Esophagus (tissue), 2 donors: ENCODE results near the gene CREB5. TPM values are rescaled to one million over a fixed set of nuclear protein-coding genes. Genes with fewer than 3 reads are reported as not detected.

Experiments used
- H3K27ac ChIP-seq, 2 donors: one replicate each; pipeline ENCODE4 v1.5.1; 2013; ENCODE audit warnings: low read depth in 2 of 2, mild to moderate bottlenecking in 2 of 2, inconsistent platforms in 1 of 2, low read length in 1 of 2, moderate library complexity in 1 of 2
- H3K27me3 ChIP-seq, 2 donors: one replicate each; pipeline ENCODE4 v1.6.1; 2013; ENCODE audit warnings: low read length in 2 of 2, control low read depth in 1 of 2, mild to moderate bottlenecking in 1 of 2; ENCODE audit not compliant: insufficient read depth in 2 of 2, control insufficient read depth in 1 of 2
- H3K36me3 ChIP-seq, 2 donors: one replicate each; pipeline ENCODE4 v1.6.1; 2013; ENCODE audit warnings: low read length in 1 of 2; ENCODE audit not compliant: control insufficient read depth in 2 of 2, insufficient read depth in 2 of 2
- H3K4me1 ChIP-seq, 2 donors: one replicate each; pipeline ENCODE4 v1.6.1; 2013; ENCODE audit warnings: low read length in 1 of 2; ENCODE audit not compliant: control insufficient read depth in 2 of 2, insufficient read depth in 2 of 2
- H3K4me3 ChIP-seq, 2 donors: one replicate each; pipeline ENCODE4 v1.5.1; 2013; ENCODE audit warnings: low read length in 2 of 2, mild to moderate bottlenecking in 2 of 2, low read depth in 1 of 2, moderate library complexity in 1 of 2
- H3K9me3 ChIP-seq, 2 donors: one replicate each; pipeline ENCODE4 v1.6.1; 2013; ENCODE audit warnings: mild to moderate bottlenecking in 2 of 2, low read depth in 1 of 2, low read length in 1 of 2, moderate library complexity in 1 of 2; ENCODE audit not compliant: control insufficient read depth in 2 of 2, insufficient read depth in 1 of 2
- WGBS, 2 donors: extraction: QIAGEN DNeasy Blood & Tissue Kit; methylation state at CpG; one replicate each; pipeline ENCODE4 v1.1.7; 2013; 5-methylcytosine and 5-hydroxymethylcytosine counted together
- polyA plus RNA-seq, 2 donors: library from polyadenylated mRNA; stranded (reverse); fragments of 200-250 nt; gene quantifications; one replicate each; pipeline ENCODE4 v1.2.3, GENCODE V29; 2013
- donor health status: healthy with polysubstance abuse.
- donor health status: Bipolar disorder and iron deficiency.

The CREB5 gene
- polyA plus RNA-seq, 2 donors, result 0.67 to 1.2 TPM

GRCh38 chr7:28573059-28573553, 160.8 kb downstream of the CREB5 start:
- no peak overlapping the region for H3K4me3 ChIP-seq
- WGBS, 2 donors, result 26 to 40% methylated on average over 6 of the region's 6 CpGs
- H3K4me1 ChIP-seq, result peaks cover 0 to 3% of the 10 kb centered on the region in 2 donors
- no peak overlapping the region for H3K27ac ChIP-seq
- no peaks in the 10 kb centered on the region for H3K36me3 ChIP-seq
- H3K9me3 ChIP-seq, result no peaks in the 10 kb centered on the region
- no peaks in the 10 kb centered on the region for H3K27me3 ChIP-seq

GRCh38 chr7:28573651-28574301, 161.5 kb downstream of the CREB5 start:
- Histone ChIP-seq H3K36me3 (no peaks in the 10 kb centered on the region), H3K4me1 (peaks cover 0 to 3% of the 10 kb centered on the region in 2 donors), H3K9me3 (no peaks in the 10 kb centered on the region), H3K4me3 (no peak overlapping the region), H3K27me3 (no peaks in the 10 kb centered on the region), H3K27ac (no peak overlapping the region)
- WGBS, 2 donors, result 38 to 43% methylated on average over 6 of the region's 6 CpGs

- H3K4me1 ChIP-seq, result peaks cover 0 to 3% of the 10 kb centered on the region in 2 donors
- H3K4me3 ChIP-seq, result no peak overlapping the region
- WGBS, 2 donors, result 89 to 93% methylated on average over 5 of the region's 5 CpGs
- H3K9me3 ChIP-seq, result no peaks in the 10 kb centered on the region
- no peaks in the 10 kb centered on the region for H3K27me3 ChIP-seq
- H3K36me3 ChIP-seq, result no peaks in the 10 kb centered on the region
- no peak overlapping the region for H3K27ac ChIP-seq
Observed at GRCh38 chr7:28575241-28575643, 162.9 kb downstream of the CREB5 start.

- Histone ChIP-seq H3K36me3 (no peaks in the 10 kb centered on the region), H3K27me3 (no peaks in the 10 kb centered on the region), H3K9me3 (peaks cover 0 to 2% of the 10 kb centered on the region in 2 donors), H3K4me3 (no peak overlapping the region), H3K27ac (no peak overlapping the region), H3K4me1 (peaks cover 0 to 3% of the 10 kb centered on the region in 2 donors)
Observed at GRCh38 chr7:28576656-28577055, 164.3 kb downstream of the CREB5 start.

GRCh38 chr7:28579571-28579970, 167.3 kb downstream of the CREB5 start:
- WGBS, 2 donors, result 84 to 91% methylated on average over 3 of the region's 3 CpGs
- H3K27ac ChIP-seq, result no peak overlapping the region
- H3K36me3 ChIP-seq, result no peaks in the 10 kb centered on the region
- H3K4me1 ChIP-seq, result no peaks in the 10 kb centered on the region
- no peaks in the 10 kb centered on the region for H3K27me3 ChIP-seq
- H3K9me3 ChIP-seq, result peaks cover 0 to 2% of the 10 kb centered on the region in 2 donors
- no peak overlapping the region for H3K4me3 ChIP-seq

- Histone ChIP-seq H3K4me1 (no peaks in the 10 kb centered on the region), H3K36me3 (no peaks in the 10 kb centered on the region), H3K27ac (no peak overlapping the region), H3K27me3 (no peaks in the 10 kb centered on the region), H3K4me3 (no peak overlapping the region), H3K9me3 (peaks cover 0 to 2% of the 10 kb centered on the region in 2 donors)
- WGBS, 2 donors, result 57 to 64% methylated on average over 2 of the region's 2 CpGs
Observed at GRCh38 chr7:28580665-28581064, 168.3 kb downstream of the CREB5 start.

GRCh38 chr7:28581351-28581750, 169.0 kb downstream of the CREB5 start:
- H3K27ac ChIP-seq, result no peak overlapping the region
- H3K27me3 ChIP-seq, result no peaks in the 10 kb centered on the region
- 62 to 79% methylated on average over 6 of the region's 6 CpGs for WGBS, 2 donors
- H3K4me3 ChIP-seq, result no peak overlapping the region
- H3K9me3 ChIP-seq, result peaks cover 0 to 2% of the 10 kb centered on the region in 2 donors
- no peaks in the 10 kb centered on the region for H3K36me3 ChIP-seq
- H3K4me1 ChIP-seq, result no peaks in the 10 kb centered on the region

- no peaks in the 10 kb centered on the region for H3K4me1 ChIP-seq
- WGBS, 2 donors, result 85 to 88% methylated on average over 4 of the region's 4 CpGs
- H3K9me3 ChIP-seq, result peaks cover 0 to 2% of the 10 kb centered on the region in 2 donors
- no peaks in the 10 kb centered on the region for H3K27me3 ChIP-seq
- no peaks in the 10 kb centered on the region for H3K36me3 ChIP-seq
- no peak overlapping the region for H3K27ac ChIP-seq
- H3K4me3 ChIP-seq, result no peak overlapping the region
Observed at GRCh38 chr7:28582226-28582625, 169.9 kb downstream of the CREB5 start.

GRCh38 chr7:28584235-28584634, 171.9 kb downstream of the CREB5 start:
- peaks cover 0 to 2% of the 10 kb centered on the region in 2 donors for H3K9me3 ChIP-seq
- H3K36me3 ChIP-seq, result no peaks in the 10 kb centered on the region
- WGBS, 2 donors, result 93 to 95% methylated on average over 4 of the region's 4 CpGs
- no peak overlapping the region for H3K27ac ChIP-seq
- H3K27me3 ChIP-seq, result no peaks in the 10 kb centered on the region
- H3K4me3 ChIP-seq, result no peak overlapping the region
- H3K4me1 ChIP-seq, result no peaks in the 10 kb centered on the region

- WGBS, 2 donors, result 47 to 59% methylated on average over 4 of the region's 4 CpGs
- Histone ChIP-seq H3K4me1 (no peaks in the 10 kb centered on the region), H3K36me3 (no peaks in the 10 kb centered on the region), H3K9me3 (no peaks in the 10 kb centered on the region), H3K4me3 (no peak overlapping the region), H3K27ac (no peak overlapping the region), H3K27me3 (no peaks in the 10 kb centered on the region)
Observed at GRCh38 chr7:28586736-28587135, 174.4 kb downstream of the CREB5 start.
